NCI-H1930 (cell line): ENCODE results near the gene DHX40.
"Not testable (repeated sequence)": the region's sequence is repeated elsewhere in the genome, so short reads cannot be mapped to it uniquely, and the experiment has no call there.

Source experiments
- DNase-seq, 2 experiments: peaks; one replicate each; lab custom pipeline; 2025; lab: John Stamatoyannopoulos, UW

Gene DHX40, protein sequence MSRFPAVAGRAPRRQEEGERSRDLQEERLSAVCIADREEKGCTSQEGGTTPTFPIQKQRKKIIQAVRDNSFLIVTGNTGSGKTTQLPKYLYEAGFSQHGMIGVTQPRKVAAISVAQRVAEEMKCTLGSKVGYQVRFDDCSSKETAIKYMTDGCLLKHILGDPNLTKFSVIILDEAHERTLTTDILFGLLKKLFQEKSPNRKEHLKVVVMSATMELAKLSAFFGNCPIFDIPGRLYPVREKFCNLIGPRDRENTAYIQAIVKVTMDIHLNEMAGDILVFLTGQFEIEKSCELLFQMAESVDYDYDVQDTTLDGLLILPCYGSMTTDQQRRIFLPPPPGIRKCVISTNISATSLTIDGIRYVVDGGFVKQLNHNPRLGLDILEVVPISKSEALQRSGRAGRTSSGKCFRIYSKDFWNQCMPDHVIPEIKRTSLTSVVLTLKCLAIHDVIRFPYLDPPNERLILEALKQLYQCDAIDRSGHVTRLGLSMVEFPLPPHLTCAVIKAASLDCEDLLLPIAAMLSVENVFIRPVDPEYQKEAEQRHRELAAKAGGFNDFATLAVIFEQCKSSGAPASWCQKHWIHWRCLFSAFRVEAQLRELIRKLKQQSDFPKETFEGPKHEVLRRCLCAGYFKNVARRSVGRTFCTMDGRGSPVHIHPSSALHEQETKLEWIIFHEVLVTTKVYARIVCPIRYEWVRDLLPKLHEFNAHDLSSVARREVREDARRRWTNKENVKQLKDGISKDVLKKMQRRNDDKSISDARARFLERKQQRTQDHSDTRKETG

DNA sequence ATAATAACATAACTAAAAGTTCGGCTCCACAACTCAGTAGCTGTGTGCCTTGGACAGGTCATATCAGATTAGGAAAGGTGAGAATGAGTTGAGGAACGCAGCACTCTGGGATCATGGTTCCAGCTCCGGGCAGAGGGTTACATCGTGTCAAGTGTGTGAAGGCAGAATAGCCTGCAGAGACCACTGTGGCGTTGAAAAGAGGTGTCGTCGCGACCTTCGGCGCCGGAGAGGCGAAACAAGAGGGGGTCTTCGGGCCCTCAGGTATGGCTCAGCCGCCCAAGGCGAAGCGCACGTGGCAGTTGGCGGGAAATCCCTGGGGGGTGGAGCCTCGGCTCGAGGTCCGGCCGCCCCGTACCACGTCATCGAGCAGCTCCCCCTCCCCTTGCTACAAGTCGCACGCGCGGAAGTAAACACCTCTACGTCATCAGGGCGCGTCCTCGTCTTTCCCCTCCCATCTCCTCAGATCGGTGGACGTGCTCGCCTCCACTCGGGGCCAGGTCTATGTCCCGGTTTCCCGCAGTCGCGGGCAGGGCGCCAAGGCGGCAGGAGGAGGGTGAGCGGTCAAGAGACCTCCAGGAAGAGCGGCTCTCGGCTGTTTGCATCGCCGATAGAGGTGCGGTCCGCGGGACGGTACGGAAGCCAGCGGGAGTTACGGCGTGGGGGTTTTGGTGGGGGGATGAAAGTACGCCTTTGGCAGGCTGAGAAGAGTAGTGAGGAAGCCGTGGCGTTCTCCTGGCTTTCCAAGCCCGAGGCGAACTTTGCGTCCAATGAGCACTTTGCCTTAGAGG, at the start of gene DHX40:
Gene DHX40, plus strand, starts transcription at position 440 of the 788 bp plus-strand sequence. Its CDS starts 62 bp downstream, at position 502.
- peak; percentile 70 to 77 for DNase-seq

- DNase-seq: no peak
Observed at GRCh38 chr17:59516451-59516850, 49.0 kb upstream of the DHX40 start.

GRCh38 chr17:59519132-59519531, 46.3 kb upstream of the DHX40 start:
- no peak for DNase-seq

GRCh38 chr17:59520251-59520650, 45.2 kb upstream of the DHX40 start:
- no peak for DNase-seq

DNA sequence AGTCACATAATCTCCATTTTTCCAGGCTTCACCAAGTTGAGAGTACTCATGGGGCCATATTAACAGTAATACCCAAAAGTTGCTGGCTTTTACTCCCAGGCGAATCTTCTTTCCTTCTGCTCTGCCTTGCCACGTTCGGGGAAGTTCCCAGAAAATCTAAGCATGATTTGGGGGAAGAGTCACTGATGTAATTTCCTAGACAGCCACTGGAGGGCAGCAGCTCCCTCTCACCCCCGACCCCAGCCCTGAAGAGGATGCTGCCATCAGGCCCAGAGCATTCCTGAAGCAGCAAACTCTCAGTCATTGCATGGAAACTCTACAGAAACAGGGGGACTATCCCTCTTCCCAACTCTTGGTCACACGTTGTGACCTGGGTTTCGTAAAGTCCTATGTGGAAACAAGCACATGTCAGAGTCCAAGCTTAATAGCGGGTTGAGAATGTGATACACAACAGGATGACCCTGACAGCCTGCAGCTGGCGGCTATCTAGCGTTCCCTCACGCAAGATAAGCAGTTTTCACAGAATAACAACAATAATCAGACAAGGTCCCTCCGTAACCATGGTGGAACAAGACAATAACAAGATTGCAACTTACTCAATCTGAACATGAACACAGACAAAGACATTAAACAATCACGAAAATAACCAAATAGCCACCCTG, 43.8 kb upstream of the DHX40 start:
- DNase-seq: peak; percentile 3 to 33

- DNase-seq: not testable (repeated sequence)
Observed at GRCh38 chr17:59524930-59525329, 40.5 kb upstream of the DHX40 start.

GRCh38 chr17:59525668-59526067, 39.7 kb upstream of the DHX40 start:
- DNase-seq: no peak

- DNase-seq: no peak
Observed at GRCh38 chr17:59526451-59526850, 39.0 kb upstream of the DHX40 start.

DNA sequence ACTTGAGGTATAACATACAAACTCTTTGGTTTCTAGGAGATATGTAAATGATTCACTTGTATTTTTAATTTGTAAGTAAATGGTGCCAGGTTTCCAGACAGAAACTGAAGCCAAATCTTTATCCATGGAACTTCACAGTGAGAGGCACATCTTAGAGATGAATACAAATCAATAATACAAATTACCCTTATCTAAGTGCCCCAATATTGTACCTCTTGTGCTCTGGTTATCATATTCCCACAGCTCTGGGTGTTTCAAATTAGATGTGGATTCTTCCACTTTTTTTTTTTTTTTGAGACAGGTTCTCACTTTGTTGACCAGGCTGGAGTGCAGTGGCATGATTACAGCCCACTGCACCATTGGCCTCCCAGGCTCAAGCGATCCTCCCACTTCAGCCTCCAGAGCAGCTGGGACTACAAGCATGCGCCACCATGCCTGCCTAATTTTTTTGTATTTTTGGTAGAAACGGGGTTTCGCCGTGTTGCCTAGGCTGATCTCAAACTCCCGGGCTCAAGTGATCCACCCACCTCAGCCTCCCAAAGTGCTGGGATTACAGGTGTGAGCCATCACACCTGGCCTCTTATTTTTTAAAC, 38.0 kb upstream of the DHX40 start:
- no peak for DNase-seq

- no peak for DNase-seq
Observed at GRCh38 chr17:59527931-59528330, 37.5 kb upstream of the DHX40 start.

- no peak for DNase-seq
Observed at GRCh38 chr17:59530531-59530930, 34.9 kb upstream of the DHX40 start.

- no peak for DNase-seq
Observed at GRCh38 chr17:59533694-59534093, 31.7 kb upstream of the DHX40 start.

DNA sequence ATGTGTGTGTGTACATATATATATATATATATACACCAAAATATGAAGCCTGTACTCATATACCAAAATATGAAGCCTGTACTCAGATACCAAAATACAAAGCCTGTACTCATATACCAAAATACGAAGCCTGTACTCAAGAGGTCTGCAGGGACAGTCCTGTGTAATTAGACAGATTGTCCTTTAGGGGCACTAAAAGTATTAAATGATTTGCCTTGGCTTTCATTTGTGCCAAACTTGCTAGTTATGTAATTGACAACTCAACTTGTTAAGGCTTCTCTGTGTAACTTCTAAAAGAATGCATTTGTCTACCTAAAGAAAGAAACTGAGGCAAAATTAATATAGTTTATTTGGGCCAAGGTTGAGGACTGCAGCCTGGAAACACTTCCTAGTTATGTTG, 30.8 kb upstream of the DHX40 start:
- no peak for DNase-seq

DNA sequence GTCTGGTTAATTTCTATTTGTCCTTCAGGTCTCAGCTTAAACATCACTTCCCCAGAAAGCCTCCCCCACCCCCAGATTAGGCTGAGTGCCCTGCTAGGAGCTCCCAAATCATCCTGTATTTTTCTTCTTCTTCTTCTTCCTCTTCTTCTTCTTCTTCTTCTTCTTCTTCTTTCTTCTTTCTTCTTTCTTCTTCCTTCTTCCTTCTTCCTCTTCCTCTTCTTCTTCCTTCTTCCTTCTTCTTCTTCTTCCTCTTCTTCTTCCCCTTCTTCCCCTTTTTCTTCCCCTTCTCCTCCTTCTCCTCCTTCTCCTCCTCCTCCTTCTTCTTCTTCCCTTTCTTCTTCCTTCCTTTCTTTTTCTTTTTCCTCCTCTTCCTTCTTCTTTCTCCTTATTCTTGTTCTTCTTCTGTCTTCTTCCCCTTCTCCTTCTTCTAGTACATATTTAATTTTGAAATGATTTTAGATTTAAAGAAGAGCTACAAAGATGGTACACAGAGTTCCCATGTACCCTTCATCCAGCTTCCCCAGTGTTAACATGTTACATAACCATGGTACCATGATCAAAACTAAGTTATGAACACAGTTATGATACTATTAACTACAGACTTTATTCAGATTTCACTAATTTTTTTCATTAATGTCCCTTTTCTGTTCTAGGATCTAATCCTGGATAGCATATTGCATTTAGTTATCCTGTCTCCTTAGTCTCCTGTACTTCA, 27.1 kb upstream of the DHX40 start:
- DNase-seq: no peak

DNA sequence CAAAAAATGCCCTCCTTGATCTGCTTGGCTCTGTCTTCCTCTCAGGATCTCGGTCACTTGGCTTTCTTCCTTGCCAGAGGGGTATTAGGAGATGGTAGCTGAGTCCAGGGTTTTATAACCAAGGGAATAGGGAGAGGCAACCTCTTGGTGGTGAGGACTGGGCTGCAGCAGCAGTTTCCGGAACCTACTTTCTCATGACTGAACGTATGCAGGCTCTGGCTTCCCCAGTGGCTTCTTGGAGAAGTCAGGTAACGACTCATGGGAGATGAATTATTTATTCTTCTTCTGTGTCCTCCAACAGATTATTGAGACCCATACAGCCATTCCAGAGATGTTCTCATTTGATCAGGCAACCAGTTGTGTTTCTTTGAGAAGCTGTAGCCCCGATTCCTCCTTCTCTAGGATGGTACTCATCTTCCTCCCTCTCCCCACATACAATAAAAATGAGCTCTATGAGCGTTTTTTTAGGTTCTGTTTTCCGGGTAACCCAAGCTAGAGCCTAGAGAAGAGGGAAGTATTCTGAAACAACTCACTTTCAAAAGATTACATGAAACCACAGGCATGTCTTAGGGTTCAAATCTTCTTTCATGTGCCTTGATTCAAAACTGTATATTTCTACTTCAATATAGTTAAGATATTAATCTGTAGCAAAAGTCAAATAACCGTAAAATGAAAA, 22.3 kb upstream of the DHX40 start:
- DNase-seq: no peak

- DNase-seq: no peak
Observed at GRCh38 chr17:59545942-59546341, 19.5 kb upstream of the DHX40 start.

GRCh38 chr17:59547131-59547915, 18.1 kb upstream of the DHX40 start:
- DNase-seq: peak in 1 of 2 experiments; percentile 10

GRCh38 chr17:59548985-59549384, 16.4 kb upstream of the DHX40 start:
- not testable (repeated sequence) for DNase-seq

DNA sequence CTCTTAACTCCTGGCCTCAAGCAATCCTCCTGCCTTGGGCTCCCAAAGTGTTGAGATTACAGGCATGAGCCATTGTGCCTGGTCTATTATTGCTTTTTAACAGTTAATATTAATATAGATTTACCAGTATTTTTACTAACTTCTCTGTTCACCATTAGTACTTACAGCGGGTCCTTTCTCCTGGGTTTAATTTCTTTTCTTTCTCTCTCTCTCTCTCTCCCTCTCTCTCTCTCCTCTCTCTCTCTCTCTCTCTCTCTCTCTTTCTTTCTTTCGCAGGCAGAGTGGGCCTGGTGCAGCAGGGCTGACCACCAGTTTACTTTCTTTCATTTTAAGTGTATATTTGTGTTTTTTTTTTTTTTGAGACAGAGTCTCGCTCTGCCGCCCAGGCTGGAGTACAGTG, 14.7 kb upstream of the DHX40 start:
- no peak for DNase-seq
